Caco-2 (cell line): ENCODE data around the gene NUDT3. TPM values are rescaled to one million over a fixed set of nuclear protein-coding genes. Genes with fewer than 3 reads are reported as not detected.
"Not testable (repeated sequence)": the region's sequence is repeated elsewhere in the genome, so short reads cannot be mapped to it uniquely, and the experiment has no call there.

Source experiments
- BruUV-seq: library from RNA; stranded (reverse); fragments of 400-500 nt; replicated peaks from 2 replicates; lab custom pipeline; 2021; lab: Mats Ljungman, UMichigan
- CTCF ChIA-PET: fragments of 300-600 bp; sonication (Branson Sonifier 250); formaldehyde crosslinking; loops from one replicate; lab custom pipeline; 2022; ENCODE audit warnings: antibody characterized with exemption; lab: Charles Lee
- POLR2A ChIA-PET: fragments of 300-600 bp; sonication (Branson Sonifier 250); formaldehyde crosslinking; loops from one replicate; lab custom pipeline; 2022; ENCODE audit warnings: antibody characterized with exemption; lab: Charles Lee
- DNase-seq, 2 experiments: peaks; one replicate each; pipeline versions ENCODE4 v3.0.0 to v3.0.0-alpha.2; 2020 to 2022
- H3K27me3 ChIP-seq: replicated peaks from 2 replicates; pipeline ENCODE4 v1.6.0; 2011; ENCODE audit warnings: low read length; ENCODE audit not compliant: control insufficient read depth, insufficient read depth
- H3K36me3 ChIP-seq: 2 replicates; pipeline ENCODE4 v1.5.1; 2011; ENCODE audit warnings: low read length; ENCODE audit not compliant: control insufficient read depth, insufficient read depth
- H3K4me1 ChIP-seq: fragments of 250-450 bp; sonication (Bioruptor Pico); 2 replicates; pipeline ENCODE4 v1.5.1; 2020; ENCODE audit warnings: mild to moderate bottlenecking
- H3K4me3 ChIP-seq: 2 replicates; pipeline ENCODE4 v1.5.1; 2011; ENCODE audit warnings: low read depth, mild to moderate bottlenecking, control low read depth, low read length
- H3K9me3 ChIP-seq: fragments of 250-450 bp; sonication (Bioruptor Pico); 2 replicates; pipeline ENCODE4 v1.5.1; 2020; ENCODE audit warnings: mild to moderate bottlenecking, moderate library complexity
- H3K27ac Mint-ChIP-seq: one replicate; pipeline ENCODE4 v1.8.0; 2022; ENCODE audit warnings: mixed read lengths; ENCODE audit not compliant: unreplicated experiment
- H3K27me3 Mint-ChIP-seq: one replicate; pipeline ENCODE4 v1.8.0; 2022; ENCODE audit warnings: mixed read lengths; ENCODE audit not compliant: insufficient read depth, unreplicated experiment
- H3K36me3 Mint-ChIP-seq: one replicate; pipeline ENCODE4 v1.8.0; 2022; ENCODE audit warnings: mild to moderate bottlenecking, mixed read lengths; ENCODE audit not compliant: insufficient read depth, unreplicated experiment
- H3K4me1 Mint-ChIP-seq: one replicate; pipeline ENCODE4 v1.8.0; 2022; ENCODE audit warnings: low read depth, mixed read lengths; ENCODE audit not compliant: unreplicated experiment
- H3K4me3 Mint-ChIP-seq: one replicate; pipeline ENCODE4 v1.8.0; 2022; ENCODE audit warnings: mild to moderate bottlenecking, moderate library complexity, mixed read lengths; ENCODE audit not compliant: unreplicated experiment
- H3K9me3 Mint-ChIP-seq: one replicate; pipeline ENCODE4 v1.8.0; 2022; ENCODE audit warnings: mixed read lengths; ENCODE audit not compliant: unreplicated experiment
- CTCF ChIP-seq, 2 experiments: fragments of 200-600 bp in 1 of 2; IDR thresholded peaks; 1 replicate in 1 of 2; 2 replicates in 1 of 2; pipeline versions ENCODE4 v1.5.1 to v1.8.0; 2011 to 2022; ENCODE audit warnings: antibody characterized with exemption in 1 of 2, control low read depth in 1 of 2, inconsistent platforms in 1 of 2, low read depth in 1 of 2, low read length in 1 of 2, mild to moderate bottlenecking in 1 of 2, moderate library complexity in 1 of 2; ENCODE audit not compliant: insufficient read depth in 1 of 2, severe bottlenecking in 1 of 2, unreplicated experiment in 1 of 2
- intact Hi-C: fragments of 100-400 bp; cut with micrococcal nuclease; formaldehyde crosslinking; loops from one replicate; pipeline ENCODE4 v1.10.0; 2022; ENCODE audit not compliant: unreplicated experiment
- total RNA-seq: library from RNA; stranded (reverse); gene quantifications from 2 replicates; pipeline ENCODE4 v1.2.3, GENCODE V29; 2022

Gene NUDT3
- total RNA-seq, 1 experiment from 2014 or later = 22.9 TPM

- DNase-seq = no peak
- Mint-ChIP-seq H3K36me3 (peaks cover 6% of the 10 kb centered on the region), H3K4me1 (peaks cover 17% of the 10 kb centered on the region), H3K4me3 (no peak overlapping the region), H3K27ac (no peak overlapping the region), H3K27me3 (no peaks in the 10 kb centered on the region), H3K9me3 (no peaks in the 10 kb centered on the region)
- H3K4me3 ChIP-seq = no peak overlapping the region
- no TSS peak for BruUV-seq
- TF ChIP-seq CTCF (IDR thresholded peaks at IDR 0.05; ENCODE audit: insufficient read depth in 1 of 2, low read depth in 1 of 2, low read length in 1 of 2, severe bottlenecking in 1 of 2, unreplicated experiment in 1 of 2) = no peak
- intact Hi-C loops = no loop called here
- no peaks in the 10 kb centered on the region for H3K27me3 ChIP-seq
- H3K4me1 ChIP-seq = peaks cover 16% of the 10 kb centered on the region
- ChIA-PET CTCF (no interaction called here), POLR2A (interaction anchor here (0.8 kb wide), 1 partner anchor 37 kb away, joined by 3 read pairs; the partner anchor contains the start of gene HMGA1)
- no peaks in the 10 kb centered on the region for H3K36me3 ChIP-seq
- no peaks in the 10 kb centered on the region for H3K9me3 ChIP-seq
Measured at GRCh38 chr6:34273242-34273805, 119.1 kb downstream of the NUDT3 start.

DNA sequence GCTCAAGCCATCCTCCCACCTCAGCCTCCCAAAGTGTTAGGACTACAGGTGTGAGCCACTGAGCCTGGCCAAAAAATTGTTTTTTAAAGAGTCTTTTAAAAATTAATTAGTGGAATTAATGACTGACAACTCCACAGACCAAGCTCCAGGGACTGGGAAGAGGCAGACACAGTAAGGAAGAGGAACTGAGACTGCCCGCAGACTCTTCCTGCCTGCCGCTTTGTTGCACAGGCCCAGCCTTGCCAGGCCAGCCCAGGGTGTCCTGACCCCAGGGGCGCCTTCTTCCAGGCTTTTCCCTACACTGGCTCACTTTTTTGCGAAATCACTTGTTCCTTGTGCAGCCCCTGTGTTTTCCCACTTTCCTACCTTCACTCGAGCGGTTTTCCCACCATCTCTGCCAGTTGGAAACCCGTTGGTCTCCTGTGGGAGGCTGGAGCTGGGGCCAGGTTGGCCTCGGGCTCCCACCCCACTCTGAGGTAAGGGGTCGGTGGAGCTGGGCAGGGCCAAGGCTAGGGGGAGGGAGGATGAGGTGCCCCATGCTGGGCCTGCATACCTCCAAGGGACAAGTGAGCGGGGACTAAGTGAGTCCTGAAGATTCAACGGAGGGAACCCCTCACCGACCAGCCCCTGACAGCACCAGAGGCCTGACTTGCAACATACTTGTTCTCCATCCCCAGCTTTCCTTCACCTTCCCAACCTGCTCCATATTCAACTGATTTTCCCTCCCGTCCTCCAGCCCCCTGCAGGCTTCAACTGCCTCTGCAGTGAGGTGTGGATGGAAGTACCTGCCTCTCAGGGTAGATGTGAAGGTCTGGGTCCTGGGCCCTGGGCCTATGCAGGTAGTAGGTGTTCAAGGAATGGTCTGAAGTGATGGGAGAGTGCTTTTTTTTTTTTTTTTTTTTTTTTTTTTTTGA is 120.2 kb downstream of the NUDT3 start:
- BruUV-seq = no TSS peak
- CTCF ChIA-PET = no interaction called here
- no peak for DNase-seq
- no peak overlapping the region for H3K27ac Mint-ChIP-seq
- H3K27me3 Mint-ChIP-seq = no peaks in the 10 kb centered on the region
- H3K9me3 ChIP-seq = no peaks in the 10 kb centered on the region
- H3K36me3 Mint-ChIP-seq = peaks cover 6% of the 10 kb centered on the region
- no peaks in the 10 kb centered on the region for H3K27me3 ChIP-seq
- no peak overlapping the region for H3K4me3 Mint-ChIP-seq
- H3K9me3 Mint-ChIP-seq = no peaks in the 10 kb centered on the region
- intact Hi-C loops = no loop called here
- H3K4me1 Mint-ChIP-seq = peaks cover 12% of the 10 kb centered on the region
- no peak overlapping the region for H3K4me3 ChIP-seq
- TF ChIP-seq CTCF (IDR thresholded peaks at IDR 0.05; ENCODE audit: insufficient read depth in 1 of 2, low read depth in 1 of 2, low read length in 1 of 2, severe bottlenecking in 1 of 2, unreplicated experiment in 1 of 2) = no peak
- POLR2A ChIA-PET = no interaction called here
- no peaks in the 10 kb centered on the region for H3K36me3 ChIP-seq
- H3K4me1 ChIP-seq = peaks cover 12% of the 10 kb centered on the region

- intact Hi-C loops, H3K4me3 Mint-ChIP-seq, H3K9me3 ChIP-seq, H3K36me3 ChIP-seq, H3K27me3 Mint-ChIP-seq, H3K27ac Mint-ChIP-seq, POLR2A ChIA-PET, H3K4me1 ChIP-seq, H3K4me1 Mint-ChIP-seq, H3K27me3 ChIP-seq, DNase-seq, BruUV-seq, CTCF ChIA-PET, H3K4me3 ChIP-seq, H3K36me3 Mint-ChIP-seq, H3K9me3 Mint-ChIP-seq: not testable (repeated sequence)
Measured at GRCh38 chr6:34269658-34270341, 122.7 kb downstream of the NUDT3 start.

GRCh38 chr6:34269132-34269531 is 123.3 kb downstream of the NUDT3 start:
- H3K9me3 ChIP-seq, H3K27ac Mint-ChIP-seq, POLR2A ChIA-PET, BruUV-seq, H3K27me3 ChIP-seq, H3K4me3 Mint-ChIP-seq, H3K9me3 Mint-ChIP-seq, H3K36me3 Mint-ChIP-seq, H3K4me1 ChIP-seq, H3K4me3 ChIP-seq, CTCF ChIA-PET, DNase-seq, intact Hi-C loops, H3K4me1 Mint-ChIP-seq, H3K36me3 ChIP-seq, H3K27me3 Mint-ChIP-seq: not testable (repeated sequence)
